ENCODE measurements around the gene INTS1.

GRCh38 chr7:1508277-1508758 is 4.1 kb upstream of the INTS1 start:
- TF ChIP-seq MAX (IDR thresholded peaks at IDR 0.05) (no peak), USF1 (IDR thresholded peaks at IDR 0.05) (no peak), REST (IDR thresholded peaks at IDR 0.05; ENCODE audit: low read depth) (no peak), YY1 (IDR thresholded peaks at IDR 0.05; ENCODE audit: low read depth) (no peak), NFIC (IDR thresholded peaks at IDR 0.05) (no peak), FOXM1 (IDR thresholded peaks at IDR 0.05; ENCODE audit: borderline replicate concordance, low read depth) (no peak)
